ENCODE data around the gene DNM3. TPM values are rescaled to one million over a fixed set of nuclear protein-coding genes. Genes with fewer than 3 reads are reported as not detected.

The DNM3 gene
- total RNA-seq, 6 donors from 2014 or later: 7.1 to 30.4 (median 10.3) TPM

- no peaks in the 10 kb centered on the region for H3K27me3 ChIP-seq
- H3K36me3 ChIP-seq: no peaks in the 10 kb centered on the region
- H3K4me1 ChIP-seq: peaks cover 3 to 12% (median 5%) of the 10 kb centered on the region in 4 donors
- 91 to 97% methylated on average over 3 of the region's 3 CpGs for WGBS, 2 donors
- DNase-seq: no peak
- no peak overlapping the region for H3K27ac ChIP-seq
- H3K4me3 ChIP-seq: no peak overlapping the region
- H3K9me3 ChIP-seq: peaks cover 0 to 11% (median 5%) of the 10 kb centered on the region in 4 donors
- TF ChIP-seq POLR2A (IDR thresholded peaks at IDR 0.05): no peak
- no peak for TF ChIP-seq POLR2AphosphoS5 (IDR thresholded peaks at IDR 0.05)
- TF ChIP-seq CTCF (IDR thresholded peaks at IDR 0.05): no peak
- TF ChIP-seq EP300 (IDR thresholded peaks at IDR 0.05): no peak
- ATAC-seq (ENCODE audit: low FRiP score in 2 of 2): no peak
Observed at GRCh38 chr1:172347416-172347815, 506.1 kb downstream of the DNM3 start.

- no peaks in the 10 kb centered on the region for H3K36me3 ChIP-seq
- H3K27ac ChIP-seq: no peak overlapping the region
- H3K9me3 ChIP-seq: peaks cover 0 to 11% (median 5%) of the 10 kb centered on the region in 4 donors
- no peak overlapping the region for H3K4me3 ChIP-seq
- ATAC-seq (ENCODE audit: low FRiP score in 2 of 2) (no peak), DNase-seq (no peak)
- TF ChIP-seq CTCF (IDR thresholded peaks at IDR 0.05) (no peak), EP300 (IDR thresholded peaks at IDR 0.05) (no peak), POLR2AphosphoS5 (IDR thresholded peaks at IDR 0.05) (no peak), POLR2A (IDR thresholded peaks at IDR 0.05) (no peak)
- peaks cover 0 to 3% (median 0%) of the 10 kb centered on the region in 4 donors for H3K4me1 ChIP-seq
- no peaks in the 10 kb centered on the region for H3K27me3 ChIP-seq
Observed at GRCh38 chr1:172350856-172351255, 509.6 kb downstream of the DNM3 start.

- Histone ChIP-seq H3K4me1 (peaks cover 0 to 3% (median 0%) of the 10 kb centered on the region in 4 donors), H3K27me3 (no peaks in the 10 kb centered on the region), H3K9me3 (peaks cover 0 to 11% (median 5%) of the 10 kb centered on the region in 4 donors), H3K4me3 (no peak overlapping the region), H3K27ac (no peak overlapping the region), H3K36me3 (no peaks in the 10 kb centered on the region)
- ATAC-seq (ENCODE audit: low FRiP score in 2 of 2) (no peak), DNase-seq (no peak)
- TF ChIP-seq POLR2AphosphoS5 (IDR thresholded peaks at IDR 0.05) (no peak), EP300 (IDR thresholded peaks at IDR 0.05) (no peak), CTCF (IDR thresholded peaks at IDR 0.05) (no peak), POLR2A (IDR thresholded peaks at IDR 0.05) (no peak)
Observed at GRCh38 chr1:172351346-172351745, 510.0 kb downstream of the DNM3 start.

GRCh38 chr1:172351754-172352161 lies 510.5 kb downstream of the DNM3 start:
- Histone ChIP-seq H3K27ac (no peak overlapping the region), H3K4me3 (no peak overlapping the region), H3K27me3 (no peaks in the 10 kb centered on the region), H3K4me1 (peaks cover 0 to 3% (median 0%) of the 10 kb centered on the region in 4 donors), H3K36me3 (no peaks in the 10 kb centered on the region), H3K9me3 (peaks cover 0 to 11% (median 4%) of the 10 kb centered on the region in 4 donors)
- ATAC-seq (ENCODE audit: low FRiP score in 2 of 2): no peak
- DNase-seq: no peak
- WGBS, 2 donors: 41 to 85% methylated on average over 3 of the region's 3 CpGs
- TF ChIP-seq POLR2A (IDR thresholded peaks at IDR 0.05) (no peak), EP300 (IDR thresholded peaks at IDR 0.05) (no peak), POLR2AphosphoS5 (IDR thresholded peaks at IDR 0.05) (no peak), CTCF (IDR thresholded peaks at IDR 0.05) (no peak)

GRCh38 chr1:172352435-172352834 lies 511.1 kb downstream of the DNM3 start:
- 62 to 73% methylated on average over 1 of the region's 1 CpG for WGBS, 2 donors
- ATAC-seq (ENCODE audit: low FRiP score in 2 of 2): no peak

More at GRCh38 chr1:172352435-172352834, 511.1 kb downstream of the DNM3 start:
- Histone ChIP-seq H3K9me3 (peaks cover 0 to 5% (median 1%) of the 10 kb centered on the region in 4 donors), H3K4me1 (peaks cover 0 to 3% (median under 1%) of the 10 kb centered on the region in 4 donors), H3K27me3 (no peaks in the 10 kb centered on the region), H3K36me3 (no peaks in the 10 kb centered on the region), H3K4me3 (no peak overlapping the region), H3K27ac (no peak overlapping the region)
- no peak for DNase-seq
- no peak for TF ChIP-seq POLR2AphosphoS5 (IDR thresholded peaks at IDR 0.05)
- no peak for TF ChIP-seq CTCF (IDR thresholded peaks at IDR 0.05)
- TF ChIP-seq EP300 (IDR thresholded peaks at IDR 0.05): no peak
- no peak for TF ChIP-seq POLR2A (IDR thresholded peaks at IDR 0.05)
